GM21619 (cell line): ENCODE results near the gene RGPD3.
"Not testable (repeated sequence)": the region's sequence is repeated elsewhere in the genome, so short reads cannot be mapped to it uniquely, and the experiment has no call there.

Source experiments
- ATAC-seq: cut with Tn5 transposase; IDR thresholded peaks from one replicate; pipeline ENCODE4 v1.9.1; 2021; ENCODE audit not compliant: unreplicated experiment

RGPD3 gene

DNA sequence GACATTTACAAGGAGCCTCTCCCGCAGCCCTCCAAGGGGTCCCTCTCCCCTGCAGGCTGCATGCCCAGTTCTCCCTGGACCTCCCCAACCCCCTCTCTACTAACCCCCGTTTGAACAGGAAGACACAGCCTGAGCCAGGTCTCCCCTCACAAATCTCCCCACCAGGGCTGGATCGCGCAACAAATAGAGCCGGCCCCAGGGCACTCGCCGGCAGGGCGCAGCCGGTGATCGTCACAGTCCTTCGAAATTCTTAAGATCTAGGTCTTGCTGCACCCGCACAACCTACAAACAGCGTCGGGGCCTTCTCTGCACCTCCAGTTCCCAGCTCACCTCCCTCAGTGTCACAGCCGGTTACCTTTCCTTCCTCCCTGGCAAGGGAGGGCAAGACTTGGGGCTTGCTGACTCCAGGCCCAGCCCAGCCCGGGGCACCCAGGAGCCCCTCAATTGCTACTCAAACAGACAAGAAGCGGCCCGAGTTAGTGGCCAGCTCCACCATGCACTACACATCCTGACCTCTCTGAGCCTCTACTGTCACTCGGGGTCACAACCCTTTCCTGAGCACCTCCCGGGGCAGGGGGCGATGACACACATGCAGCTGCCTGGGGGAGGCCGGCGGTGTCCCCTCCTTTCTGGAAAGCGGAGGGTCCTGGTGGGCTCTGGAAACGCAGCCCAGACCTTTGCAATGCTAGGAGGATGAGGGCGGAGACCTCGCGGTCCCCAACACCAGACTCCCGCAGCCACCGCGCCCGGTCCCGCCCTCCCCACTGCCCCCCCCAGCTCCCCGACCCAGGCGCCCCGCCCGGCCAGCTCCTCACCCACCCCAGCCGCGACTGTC, 18.6 kb upstream of the RGPD3 start, which contains the start of gene CD8B2:
CD8B2 (plus strand) TSS at position 814 of the 835 bp plus-strand sequence. CDS start 63 bp downstream, outside the sequence.
- not testable (repeated sequence) for ATAC-seq

DNA sequence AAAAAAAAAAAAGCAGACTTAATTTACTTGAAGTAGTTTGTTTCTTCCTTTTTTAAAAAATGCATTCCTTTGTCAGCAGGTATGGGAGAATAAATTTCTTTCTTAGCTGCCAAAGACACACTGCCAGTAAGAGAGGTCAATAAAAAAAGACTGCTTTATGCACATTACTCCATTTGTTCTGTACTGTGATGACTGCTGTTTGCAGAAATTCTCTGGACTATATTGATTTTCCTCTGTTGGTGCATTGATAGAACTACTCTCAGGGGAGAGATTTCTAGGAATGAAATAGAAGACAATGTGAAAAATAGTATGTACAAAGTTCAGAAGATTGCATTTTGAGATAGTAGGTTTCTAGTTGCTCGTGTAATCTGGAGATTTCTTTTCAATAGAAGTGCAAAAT, 11.3 kb upstream of the RGPD3 start:
- not testable (repeated sequence) for ATAC-seq

DNA sequence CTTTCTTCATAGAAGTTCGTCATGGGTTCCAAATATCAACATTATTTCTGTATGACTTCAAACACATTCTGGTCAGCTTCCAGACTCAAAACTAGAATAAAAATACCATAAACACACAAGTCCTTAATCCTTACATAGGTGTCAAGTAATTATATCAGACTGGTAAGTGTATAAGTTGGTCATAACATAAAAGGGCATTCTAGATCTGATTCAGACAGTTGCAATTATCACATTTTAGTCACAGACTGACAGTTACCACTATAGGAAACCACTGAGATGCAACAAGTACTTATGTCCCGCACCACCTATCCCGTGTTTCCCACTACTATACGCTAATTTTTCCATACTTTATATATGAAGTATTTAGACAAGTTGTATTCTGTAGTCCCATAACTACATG, 9.4 kb upstream of the RGPD3 start:
- ATAC-seq, result not testable (repeated sequence)

DNA sequence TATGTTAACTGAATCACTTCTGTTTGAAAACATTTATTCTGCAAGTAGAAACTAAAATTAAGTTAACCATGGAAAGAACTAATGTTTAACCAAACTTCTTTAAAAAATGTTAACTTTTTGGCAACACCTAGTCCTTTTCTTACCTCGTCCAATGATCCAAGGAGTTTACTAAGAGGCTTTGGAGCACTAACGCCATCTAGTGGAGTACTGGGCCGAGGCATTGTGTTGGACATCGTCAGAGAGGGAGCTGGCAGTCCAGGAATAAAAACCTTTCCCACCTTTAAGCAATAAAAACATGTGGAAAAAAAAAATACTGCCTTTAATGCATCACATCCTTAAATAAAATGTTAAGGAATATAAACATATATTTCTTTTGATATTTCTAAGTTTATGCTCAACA, 2.4 kb upstream of the RGPD3 start:
- ATAC-seq, result not testable (repeated sequence)

DNA sequence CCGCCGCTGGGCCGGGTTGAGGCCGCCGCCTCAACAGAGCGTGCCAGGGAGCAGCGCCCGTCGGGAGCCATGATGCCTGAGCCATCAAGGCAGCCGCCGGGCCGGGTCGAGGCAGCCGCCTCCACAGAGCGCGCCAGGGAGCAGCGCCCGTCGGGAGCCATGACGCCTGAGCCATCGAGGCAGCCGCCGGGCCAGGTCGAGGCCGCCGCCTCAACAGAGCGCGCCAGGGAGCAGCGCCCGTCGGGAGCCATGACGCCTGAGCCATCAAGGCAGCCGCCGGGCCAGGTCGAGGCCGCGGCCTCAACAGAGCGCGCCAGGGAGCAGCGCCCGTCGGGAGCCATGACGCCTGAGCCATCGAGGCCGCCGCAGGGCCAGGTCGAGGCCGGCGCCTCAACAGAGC, 697 bp downstream of the RGPD3 start:
- ATAC-seq, result not testable (repeated sequence)

GRCh38 chr2:106461882-106462281, 6.3 kb downstream of the RGPD3 start:
- not testable (repeated sequence) for ATAC-seq

GRCh38 chr2:106390680-106391079, 77.5 kb downstream of the RGPD3 start:
- not testable (repeated sequence) for ATAC-seq

DNA sequence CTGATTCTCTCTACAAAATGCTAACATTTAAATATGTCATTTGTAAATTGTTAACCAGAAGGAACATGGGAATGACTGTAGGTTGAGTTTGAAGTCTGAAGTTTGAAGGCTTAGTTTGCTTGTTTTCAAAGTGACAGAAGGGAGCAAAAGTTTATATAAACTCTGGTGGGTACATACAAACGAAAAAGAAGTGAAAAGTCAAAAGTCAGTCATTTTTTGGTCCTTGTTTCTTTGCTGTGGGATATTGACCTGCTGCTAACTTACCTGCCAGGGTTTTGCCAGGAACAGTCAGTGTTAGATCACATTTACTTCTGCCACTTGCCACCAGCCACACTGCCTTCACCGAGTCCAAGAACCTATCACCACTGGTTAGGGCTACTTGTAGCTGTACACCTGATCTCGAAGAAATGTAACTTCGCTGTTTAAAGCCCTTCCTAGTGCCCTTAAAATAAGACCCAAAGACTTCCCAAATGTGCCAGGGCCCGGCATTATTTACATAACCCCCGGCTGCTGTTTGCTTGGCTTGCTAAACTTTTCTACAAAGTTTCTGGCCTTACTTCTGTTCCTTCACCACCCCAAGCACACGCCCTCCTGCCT, 79.3 kb downstream of the RGPD3 start:
- not testable (repeated sequence) for ATAC-seq

- ATAC-seq, result not testable (repeated sequence)
Measured at GRCh38 chr2:106384548-106384947, 83.7 kb downstream of the RGPD3 start.

GRCh38 chr2:106381867-106382266, 86.3 kb downstream of the RGPD3 start:
- ATAC-seq, result not testable (repeated sequence)

DNA sequence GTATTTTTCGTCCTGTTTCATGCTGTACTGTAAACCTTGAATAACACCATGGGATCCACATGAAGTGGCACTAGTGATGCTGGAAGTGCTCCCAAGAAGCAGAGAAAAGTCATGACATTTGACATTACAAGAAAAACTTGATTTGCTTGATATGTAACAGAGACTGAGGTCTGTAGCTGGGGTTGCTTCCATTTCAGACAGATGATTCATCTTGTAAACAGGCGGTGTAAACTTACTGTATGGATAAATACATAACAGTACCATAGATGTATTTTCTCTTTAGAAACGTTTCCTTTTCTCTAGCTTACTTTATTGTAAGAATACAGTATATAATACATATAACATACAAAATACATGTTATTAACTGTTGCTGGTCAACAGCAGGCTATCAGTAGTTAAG, 88.6 kb downstream of the RGPD3 start:
- not testable (repeated sequence) for ATAC-seq

DNA sequence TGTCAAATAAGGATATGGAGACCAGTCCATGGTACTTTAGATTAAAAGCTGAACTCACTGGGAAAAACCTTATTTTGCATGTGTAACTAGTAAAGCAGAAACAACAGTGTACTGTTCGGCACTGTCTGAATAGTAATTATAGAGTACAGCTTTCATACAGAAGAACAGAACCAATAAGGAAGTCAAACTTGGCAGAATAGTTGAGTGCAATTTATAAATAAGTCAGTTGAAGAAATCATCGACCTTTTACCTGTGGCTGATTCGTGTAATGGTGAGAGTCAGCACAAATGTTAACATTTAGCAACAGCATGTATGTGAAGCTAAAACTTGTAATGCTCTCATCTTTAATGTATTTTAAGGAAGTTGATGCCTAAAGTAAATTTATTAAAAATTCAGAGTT, 99.0 kb downstream of the RGPD3 start:
- ATAC-seq, result not testable (repeated sequence)

GRCh38 chr2:106366204-106366885, 101.9 kb downstream of the RGPD3 start:
- no peak for ATAC-seq

DNA sequence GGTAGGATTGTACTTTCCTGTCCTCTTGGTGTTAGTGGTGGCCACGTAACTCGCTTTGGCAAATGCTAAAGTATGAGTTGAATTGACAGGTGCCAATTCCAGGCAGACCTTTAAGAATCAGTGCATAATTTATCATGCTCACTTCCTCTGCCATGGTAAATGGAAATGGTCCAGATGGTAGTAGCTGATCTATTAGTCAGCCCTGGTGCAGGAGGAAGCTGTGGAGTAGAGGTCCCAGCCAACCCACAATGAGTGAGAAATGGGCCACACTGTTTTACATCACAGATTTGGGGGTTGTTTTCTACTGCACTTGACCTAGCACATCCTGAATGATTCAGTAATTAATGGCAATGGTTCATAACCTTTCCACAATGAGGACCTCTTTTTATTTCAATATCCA, 104.4 kb downstream of the RGPD3 start:
- no peak for ATAC-seq

GRCh38 chr2:106362789-106363188, 105.4 kb downstream of the RGPD3 start:
- no peak for ATAC-seq

DNA sequence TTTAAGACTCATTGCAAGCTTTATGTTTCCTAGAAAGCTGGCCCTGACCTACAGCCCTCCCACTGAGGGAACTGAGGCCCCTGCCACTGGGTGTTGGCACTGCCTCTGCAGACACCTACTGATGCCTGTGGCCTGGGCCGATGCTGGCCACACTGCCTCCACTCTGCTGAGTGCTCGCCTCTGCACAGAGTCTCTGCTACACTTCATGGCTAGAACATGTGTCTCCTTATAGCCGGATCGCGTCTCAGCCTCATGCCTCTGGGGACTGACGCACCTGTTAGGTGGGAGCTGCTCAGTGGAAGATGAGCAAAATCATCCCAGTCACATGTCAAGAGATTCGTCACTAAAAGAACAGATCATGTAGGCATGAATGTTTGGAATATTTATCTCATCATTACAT, 108.7 kb downstream of the RGPD3 start:
- ATAC-seq, result no peak

- no peak for ATAC-seq
Measured at GRCh38 chr2:106358521-106358920, 109.7 kb downstream of the RGPD3 start.

GRCh38 chr2:106358081-106358480, 110.1 kb downstream of the RGPD3 start:
- peak; percentile 96 for ATAC-seq

DNA sequence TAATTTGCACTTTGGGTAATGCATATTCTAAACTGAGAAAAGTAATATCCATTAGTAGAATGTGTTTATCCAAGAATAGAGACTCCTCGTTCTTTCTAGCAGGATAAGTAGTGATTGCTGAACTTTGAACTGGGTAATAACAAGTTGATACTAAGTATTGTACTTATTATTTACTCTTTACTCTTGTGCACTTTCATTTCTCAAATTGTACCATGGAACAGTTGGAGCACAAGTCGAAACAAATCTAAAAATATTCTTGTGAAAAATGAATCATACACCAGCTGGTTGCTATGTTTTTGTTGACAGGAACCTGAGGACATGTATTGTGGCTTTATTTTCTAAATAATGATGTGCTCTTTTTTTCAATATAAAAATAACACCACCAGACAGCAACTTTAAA, 111.9 kb downstream of the RGPD3 start:
- ATAC-seq, result no peak

DNA sequence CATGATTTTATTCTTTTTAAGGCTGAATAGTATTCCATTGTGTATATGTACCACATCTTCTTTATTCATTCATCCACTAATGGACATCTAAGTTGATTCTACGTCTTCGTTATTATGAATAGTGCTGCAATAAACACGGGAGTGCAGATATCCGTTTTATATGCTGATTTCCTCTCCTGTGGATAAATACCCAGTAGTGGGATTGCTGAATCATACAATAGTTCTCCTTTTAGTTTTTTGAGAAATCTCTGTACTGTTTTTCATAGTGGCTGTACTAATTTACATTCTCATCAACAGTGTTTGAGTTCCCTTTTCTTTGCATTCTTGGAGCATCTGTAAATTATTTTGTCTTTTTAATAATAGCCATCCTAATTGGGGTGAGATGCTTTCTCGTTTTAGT, 114.5 kb downstream of the RGPD3 start:
- ATAC-seq, result no peak

- no peak for ATAC-seq
Measured at GRCh38 chr2:106350980-106351379, 117.2 kb downstream of the RGPD3 start.

GRCh38 chr2:106344302-106344701, 123.9 kb downstream of the RGPD3 start:
- ATAC-seq, result no peak
